ENCODE data around the gene BTAF1.

DNA sequence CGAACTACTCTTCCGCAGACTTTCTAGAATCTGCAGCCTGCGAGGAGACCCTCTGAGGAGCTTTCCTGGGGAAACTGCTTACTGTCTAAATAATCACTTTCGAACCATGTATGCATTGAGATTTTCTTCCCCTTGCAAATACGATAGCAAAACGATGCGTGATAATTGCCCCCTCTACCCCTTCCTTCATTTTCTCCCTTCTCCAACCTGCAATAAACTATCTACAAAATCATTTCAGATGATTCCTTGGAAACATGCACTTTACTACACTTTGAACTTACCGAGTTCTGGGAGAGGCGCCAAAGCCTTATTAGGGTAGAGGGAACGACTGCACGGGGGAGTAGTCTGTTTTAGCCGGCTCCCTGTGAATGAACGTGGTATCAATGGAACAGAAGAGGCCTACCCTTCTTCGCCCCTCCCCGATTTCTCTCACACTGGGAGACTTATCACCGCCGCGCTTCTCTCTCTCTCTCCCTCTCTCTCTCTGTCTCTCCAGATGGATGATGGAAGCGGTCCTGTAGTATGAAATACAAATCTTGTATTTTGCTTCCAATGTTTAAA is 14.4 kb upstream of the BTAF1 start, which contains the start of gene FGFBP3:
- TF ChIP-seq CTCF (IDR thresholded peaks at IDR 0.05; ENCODE audit: low read depth, low read length, poor library complexity, severe bottlenecking) (no peak), EZH2phosphoT487 (IDR thresholded peaks at IDR 0.05; ENCODE audit: borderline replicate concordance, low read length) (no peak)

Measured in DOHH2 (cell line).